DND-41 (cell line): ENCODE results near the gene DHRS3.

ENCODE experiments used
- EZH2 ChIP-seq: IDR thresholded peaks from 3 replicates; pipeline ENCODE4 v1.6.1; 2012; ENCODE audit warnings: borderline replicate concordance, low read depth, mild to moderate bottlenecking, moderate library complexity, low read length, inconsistent platforms; ENCODE audit not compliant: severe bottlenecking
- TF ChIP-seq, protein P1 (sequence below): IDR thresholded peaks from 2 replicates; pipeline ENCODE4 v1.5.1; 2012; ENCODE audit warnings: borderline replicate concordance, low read length, moderate library complexity, mild to moderate bottlenecking; ENCODE audit not compliant: poor library complexity, severe bottlenecking; ENCODE audit errors: extremely low read depth

DNA sequence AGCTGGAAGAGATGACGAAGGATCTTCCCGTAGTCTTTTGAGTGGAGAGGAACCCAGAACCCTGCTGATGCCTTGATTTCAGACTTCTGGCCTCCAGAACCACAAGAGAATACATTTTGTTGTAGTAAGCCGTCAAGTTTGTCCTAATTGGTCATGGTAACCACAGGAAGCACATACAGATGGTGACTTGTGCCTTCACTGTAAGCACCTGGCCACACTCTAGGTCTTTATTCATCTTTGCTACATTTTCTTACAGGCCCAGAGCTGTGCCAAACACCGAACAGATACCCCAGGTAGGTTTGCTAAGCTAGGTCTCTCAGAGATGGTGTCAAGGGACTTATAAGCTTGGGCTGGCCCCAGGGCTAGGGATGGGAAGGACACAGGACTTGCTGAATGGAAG lies 4.8 kb downstream of the DHRS3 start:
- TF ChIP-seq, protein P1, sequence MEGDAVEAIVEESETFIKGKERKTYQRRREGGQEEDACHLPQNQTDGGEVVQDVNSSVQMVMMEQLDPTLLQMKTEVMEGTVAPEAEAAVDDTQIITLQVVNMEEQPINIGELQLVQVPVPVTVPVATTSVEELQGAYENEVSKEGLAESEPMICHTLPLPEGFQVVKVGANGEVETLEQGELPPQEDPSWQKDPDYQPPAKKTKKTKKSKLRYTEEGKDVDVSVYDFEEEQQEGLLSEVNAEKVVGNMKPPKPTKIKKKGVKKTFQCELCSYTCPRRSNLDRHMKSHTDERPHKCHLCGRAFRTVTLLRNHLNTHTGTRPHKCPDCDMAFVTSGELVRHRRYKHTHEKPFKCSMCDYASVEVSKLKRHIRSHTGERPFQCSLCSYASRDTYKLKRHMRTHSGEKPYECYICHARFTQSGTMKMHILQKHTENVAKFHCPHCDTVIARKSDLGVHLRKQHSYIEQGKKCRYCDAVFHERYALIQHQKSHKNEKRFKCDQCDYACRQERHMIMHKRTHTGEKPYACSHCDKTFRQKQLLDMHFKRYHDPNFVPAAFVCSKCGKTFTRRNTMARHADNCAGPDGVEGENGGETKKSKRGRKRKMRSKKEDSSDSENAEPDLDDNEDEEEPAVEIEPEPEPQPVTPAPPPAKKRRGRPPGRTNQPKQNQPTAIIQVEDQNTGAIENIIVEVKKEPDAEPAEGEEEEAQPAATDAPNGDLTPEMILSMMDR = no peak
- no peak for TF ChIP-seq EZH2
